Transverse colon (tissue), 4 donors: ENCODE results near the gene RSRC1. TPM values are rescaled to one million over a fixed set of nuclear protein-coding genes. Genes with fewer than 3 reads are reported as not detected.

Experiments
- DNase-seq: peaks from one replicate; pipeline ENCODE4 v3.0.0-alpha.2; 2019
- H3K27ac ChIP-seq, 4 donors: fragments of 200-600 bp; sonication (generic); 2 replicates each; pipeline ENCODE4 v1.5.1; 2016 to 2018; ENCODE audit warnings: inconsistent platforms in 4 of 4
- H3K27me3 ChIP-seq: fragments of 200-600 bp; sonication (generic); 2 replicates; pipeline ENCODE4 v1.5.1; 2017; ENCODE audit warnings: inconsistent platforms
- H3K36me3 ChIP-seq, 4 donors: fragments of 200-600 bp; sonication (generic); 2 replicates each; pipeline ENCODE4 v1.5.1; 2017 to 2019; ENCODE audit warnings: inconsistent platforms in 4 of 4
- H3K4me1 ChIP-seq, 4 donors: fragments of 200-600 bp; sonication (generic); 2 replicates each; pipeline ENCODE4 v1.5.1; 2017 to 2020; ENCODE audit warnings: inconsistent platforms in 4 of 4
- H3K4me3 ChIP-seq, 4 donors: fragments of 200-600 bp; sonication (generic); 1 replicate in 1 of 4; 2 replicates in 3 of 4; pipeline versions ENCODE4 v1.5.1 to v1.6.1; 2017 to 2019; ENCODE audit warnings: inconsistent platforms in 4 of 4
- H3K9me3 ChIP-seq, 2 donors: fragments of 200-600 bp; sonication (generic); 2 replicates each; pipeline ENCODE4 v1.5.1; 2017 to 2019; ENCODE audit warnings: inconsistent platforms in 2 of 2
- EP300 ChIP-seq: sonication (generic); formaldehyde crosslinking; IDR thresholded peaks from one replicate; pipeline ENCODE4 v1.6.1; 2017; ENCODE audit warnings: antibody characterized with exemption, low read depth
- POLR2A ChIP-seq: fragments of 450-650 bp; IDR thresholded peaks from one replicate; pipeline ENCODE4 v1.6.1; 2016; ENCODE audit warnings: antibody characterized with exemption, mild to moderate bottlenecking, moderate library complexity
- POLR2AphosphoS5 ChIP-seq, 3 donors: sonication (generic); formaldehyde crosslinking; IDR thresholded peaks; one replicate each; pipeline ENCODE4 v1.6.1; 2016; ENCODE audit warnings: antibody characterized with exemption in 3 of 3
- WGBS, 2 donors: methylation state at CpG; one replicate each; pipeline ENCODE4 v1.1.5; 2018; ENCODE audit warnings: low coverage in 1 of 2; 5-methylcytosine and 5-hydroxymethylcytosine counted together
- in situ Hi-C, 4 donors: fragments of 200-750 bp; cut with MboI; loops; one replicate each; pipeline versions ENCODE4 v1.15.0 to v1.15.1; 2017; ENCODE audit warnings: low sequenced_read_pairs in 3 of 4, low pct_ligation_motif_present in 1 of 4, low pct_unique_long_range_greater_than_20kb in 1 of 4
- intact Hi-C: fragments of 100-400 bp; cut with DNase I; formaldehyde crosslinking; loops from one replicate; pipeline ENCODE4 v1.15.1; 2023; ENCODE audit warnings: low total_unique reads
- total RNA-seq, 4 donors: library from RNA; depleted of rRNA; stranded (reverse); fragments of >200 nt; gene quantifications; one replicate each; pipeline ENCODE4 v1.1.0, GENCODE V29; 2016
- TF ChIP-seq, protein P1 (sequence below), 5 experiments: fragments of 200-600 bp in 3 of 5; fragments of 450-650 bp in 2 of 5; sonication (generic) in 3 of 5; IDR thresholded peaks; 1 replicate in 2 of 5; 2 replicates in 3 of 5; pipeline ENCODE4 v1.5.1; 2016 to 2017; ENCODE audit warnings: antibody characterized with exemption in 5 of 5, inconsistent platforms in 3 of 5, mild to moderate bottlenecking in 2 of 5, moderate library complexity in 1 of 5

The RSRC1 gene
- total RNA-seq, 4 donors from 2014 or later: 5.6 to 65.1 (median 37.1) TPM

DNA sequence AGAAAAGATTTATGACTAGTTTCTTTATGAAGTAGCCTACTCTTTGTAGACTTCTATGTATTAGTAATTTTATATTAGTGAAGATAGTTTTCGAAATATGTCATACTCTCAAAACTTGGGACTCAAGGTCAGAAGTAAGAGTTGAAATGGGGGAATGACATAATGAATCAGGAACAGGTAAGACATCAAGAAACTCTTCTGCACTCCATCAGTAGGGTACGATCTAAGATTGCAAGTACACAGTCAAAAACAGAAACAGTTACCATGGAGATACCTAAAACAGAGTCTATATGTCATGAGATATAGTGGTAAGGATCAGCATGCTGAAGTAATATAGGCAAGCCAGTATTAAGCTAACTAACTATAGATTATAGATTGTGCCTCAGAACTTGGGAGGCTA is 274.1 kb downstream of the RSRC1 start:
- H3K4me3 ChIP-seq: no peak overlapping the region
- no peaks in the 10 kb centered on the region for H3K27me3 ChIP-seq
- intact Hi-C loops (no loop called here), in situ Hi-C loops (no loop called here)
- no peaks in the 10 kb centered on the region for H3K9me3 ChIP-seq
- H3K36me3 ChIP-seq: no peaks in the 10 kb centered on the region
- no peak for DNase-seq
- no peaks in the 10 kb centered on the region for H3K4me1 ChIP-seq
- no peak for TF ChIP-seq EP300
- TF ChIP-seq, protein P1, sequence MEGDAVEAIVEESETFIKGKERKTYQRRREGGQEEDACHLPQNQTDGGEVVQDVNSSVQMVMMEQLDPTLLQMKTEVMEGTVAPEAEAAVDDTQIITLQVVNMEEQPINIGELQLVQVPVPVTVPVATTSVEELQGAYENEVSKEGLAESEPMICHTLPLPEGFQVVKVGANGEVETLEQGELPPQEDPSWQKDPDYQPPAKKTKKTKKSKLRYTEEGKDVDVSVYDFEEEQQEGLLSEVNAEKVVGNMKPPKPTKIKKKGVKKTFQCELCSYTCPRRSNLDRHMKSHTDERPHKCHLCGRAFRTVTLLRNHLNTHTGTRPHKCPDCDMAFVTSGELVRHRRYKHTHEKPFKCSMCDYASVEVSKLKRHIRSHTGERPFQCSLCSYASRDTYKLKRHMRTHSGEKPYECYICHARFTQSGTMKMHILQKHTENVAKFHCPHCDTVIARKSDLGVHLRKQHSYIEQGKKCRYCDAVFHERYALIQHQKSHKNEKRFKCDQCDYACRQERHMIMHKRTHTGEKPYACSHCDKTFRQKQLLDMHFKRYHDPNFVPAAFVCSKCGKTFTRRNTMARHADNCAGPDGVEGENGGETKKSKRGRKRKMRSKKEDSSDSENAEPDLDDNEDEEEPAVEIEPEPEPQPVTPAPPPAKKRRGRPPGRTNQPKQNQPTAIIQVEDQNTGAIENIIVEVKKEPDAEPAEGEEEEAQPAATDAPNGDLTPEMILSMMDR (IDR thresholded peaks at IDR 0.05): no peak
- no peak for TF ChIP-seq POLR2AphosphoS5 (IDR thresholded peaks at IDR 0.05)
- H3K27ac ChIP-seq: no peak overlapping the region
- WGBS, 2 donors: 88 to 91% methylated on average over 2 of the region's 2 CpGs

DNA sequence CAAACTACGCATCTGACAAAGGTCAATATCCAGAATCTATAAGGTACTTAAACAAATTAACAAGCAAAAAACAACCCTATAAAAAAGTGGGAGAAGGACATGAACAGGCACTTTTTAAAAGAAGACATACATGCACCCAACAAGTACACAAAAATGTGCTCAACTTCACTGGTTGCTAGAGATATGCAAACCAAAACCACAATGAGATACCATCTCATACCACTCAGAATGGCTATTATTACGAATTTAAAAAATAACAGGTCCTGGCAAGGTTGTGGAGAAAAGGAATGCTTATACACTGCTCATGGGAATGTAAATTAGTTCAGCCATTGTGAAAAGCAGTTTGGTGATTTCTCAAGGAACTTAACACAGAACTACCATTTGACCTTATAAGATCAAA is 285.5 kb downstream of the RSRC1 start:
- peaks cover 0 to 3% of the 10 kb centered on the region in 2 donors for H3K9me3 ChIP-seq
- peaks cover 0 to 2% (median 0%) of the 10 kb centered on the region in 4 donors for H3K36me3 ChIP-seq
- H3K4me1 ChIP-seq: no peaks in the 10 kb centered on the region
- WGBS, 2 donors: 97 to 100% methylated on average over 1 to 2 of the region's 2 CpGs
- no peak for DNase-seq
- intact Hi-C loops: no loop called here
- no peaks in the 10 kb centered on the region for H3K27me3 ChIP-seq
- TF ChIP-seq POLR2A: no peak
- TF ChIP-seq, protein P1 (IDR thresholded peaks at IDR 0.05): no peak
- TF ChIP-seq POLR2AphosphoS5 (IDR thresholded peaks at IDR 0.05): no peak
- TF ChIP-seq EP300: no peak
- in situ Hi-C loops: no loop called here
- H3K27ac ChIP-seq: no peak overlapping the region
- no peak overlapping the region for H3K4me3 ChIP-seq

DNA sequence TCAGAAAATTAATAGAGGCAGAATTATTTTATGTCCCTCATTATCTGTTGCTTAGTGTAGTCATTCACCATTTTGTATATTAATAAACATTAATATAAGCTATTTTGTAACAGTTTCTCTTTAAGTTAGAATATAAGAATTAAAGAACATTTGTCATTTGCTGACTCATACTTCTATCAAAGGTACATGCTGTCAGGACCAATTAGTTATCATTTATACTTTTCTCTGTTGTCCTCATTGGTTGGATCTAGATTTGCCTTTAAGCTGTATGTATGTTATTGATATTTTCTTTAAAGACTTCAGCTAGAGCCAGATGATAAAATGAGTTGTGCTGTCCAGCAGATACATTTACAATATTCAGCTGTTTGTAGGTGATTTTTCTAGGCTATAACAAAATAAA is 292.7 kb downstream of the RSRC1 start:
- Histone ChIP-seq H3K4me3 (no peak overlapping the region), H3K9me3 (no peaks in the 10 kb centered on the region), H3K4me1 (no peaks in the 10 kb centered on the region), H3K27ac (no peak overlapping the region), H3K27me3 (no peaks in the 10 kb centered on the region), H3K36me3 (no peaks in the 10 kb centered on the region)
- in situ Hi-C loops: no loop called here
- intact Hi-C loops: no loop called here
- TF ChIP-seq POLR2AphosphoS5 (IDR thresholded peaks at IDR 0.05) (no peak), POLR2A (no peak), EP300 (no peak)
- TF ChIP-seq, protein P1 (IDR thresholded peaks at IDR 0.05): no peak
- no peak for DNase-seq

DNA sequence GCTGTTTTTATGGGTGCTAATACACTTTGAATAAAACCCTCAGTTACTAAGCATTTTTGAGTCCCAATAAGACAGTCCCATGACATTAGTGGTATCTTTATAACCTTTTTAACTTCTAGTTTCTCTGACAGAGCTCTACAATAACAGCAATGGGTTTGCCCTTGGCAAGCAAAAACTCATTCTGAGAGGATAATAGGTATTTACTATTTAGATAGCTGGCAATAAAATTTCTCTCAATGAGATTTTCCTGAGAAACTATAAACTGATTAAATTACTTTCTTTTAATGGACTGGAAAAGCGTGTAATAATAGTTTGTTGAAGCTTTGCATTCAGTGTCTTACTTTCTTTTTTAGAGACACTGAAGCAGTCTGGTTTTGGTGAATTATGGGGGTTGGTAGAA is 293.1 kb downstream of the RSRC1 start:
- intact Hi-C loops (no loop called here), in situ Hi-C loops (no loop called here)
- H3K9me3 ChIP-seq: no peaks in the 10 kb centered on the region
- no peaks in the 10 kb centered on the region for H3K27me3 ChIP-seq
- H3K27ac ChIP-seq: no peak overlapping the region
- no peaks in the 10 kb centered on the region for H3K36me3 ChIP-seq
- TF ChIP-seq POLR2AphosphoS5 (IDR thresholded peaks at IDR 0.05): no peak
- TF ChIP-seq, protein P1 (IDR thresholded peaks at IDR 0.05): no peak
- TF ChIP-seq EP300: no peak
- TF ChIP-seq POLR2A: no peak
- DNase-seq: no peak
- no peaks in the 10 kb centered on the region for H3K4me1 ChIP-seq
- 73 to 85% methylated on average over 1 of the region's 1 CpG for WGBS, 2 donors
- no peak overlapping the region for H3K4me3 ChIP-seq
